Activated T-cell treated with anti-CD3 and anti-CD28 coated beads for 24 hours (primary cell): ENCODE data around the gene OR1J2.

Experiments used
- DNase-seq: peaks from one replicate; pipeline ENCODE4 v3.0.0-alpha.2; 2020; ENCODE audit warnings: low read depth

Gene OR1J2

GRCh38 chr9:122551371-122551770 is 40.8 kb downstream of the OR1J2 start:
- DNase-seq: no peak

GRCh38 chr9:122552812-122553211 is 42.2 kb downstream of the OR1J2 start, which contains the start of gene OR1N2:
OR1N2 (plus strand) TSS chr9:122553112; CDS start chr9:122553212, 100 bp downstream.
- DNase-seq: no peak
